Adipose tissue (tissue), 3 donors: Measurements from ENCODE around the gene SDK2. TPM values are rescaled to one million over a fixed set of nuclear protein-coding genes. Genes with fewer than 3 reads are reported as not detected.

Experiments used
- H3K27ac ChIP-seq: one replicate; pipeline ENCODE4 v1.5.1; 2013; ENCODE audit warnings: low read depth, low read length
- WGBS, 3 donors: extraction: QIAGEN DNeasy Blood & Tissue Kit; methylation state at CpG; one replicate each; pipeline ENCODE4 v1.1.7; 2013; 5-methylcytosine and 5-hydroxymethylcytosine counted together
- polyA plus RNA-seq, 3 donors: library from polyadenylated mRNA; stranded (reverse); fragments of 200-250 nt; gene quantifications; one replicate each; pipeline ENCODE4 v1.2.3, GENCODE V29; 2013
- donor health status: healthy with polysubstance abuse.
- donor health status: Bipolar disorder and iron deficiency.
- donor health status: healthy.

The SDK2 gene
- polyA plus RNA-seq, 3 donors: 0.08 to 0.22 (median 0.15) TPM

DNA sequence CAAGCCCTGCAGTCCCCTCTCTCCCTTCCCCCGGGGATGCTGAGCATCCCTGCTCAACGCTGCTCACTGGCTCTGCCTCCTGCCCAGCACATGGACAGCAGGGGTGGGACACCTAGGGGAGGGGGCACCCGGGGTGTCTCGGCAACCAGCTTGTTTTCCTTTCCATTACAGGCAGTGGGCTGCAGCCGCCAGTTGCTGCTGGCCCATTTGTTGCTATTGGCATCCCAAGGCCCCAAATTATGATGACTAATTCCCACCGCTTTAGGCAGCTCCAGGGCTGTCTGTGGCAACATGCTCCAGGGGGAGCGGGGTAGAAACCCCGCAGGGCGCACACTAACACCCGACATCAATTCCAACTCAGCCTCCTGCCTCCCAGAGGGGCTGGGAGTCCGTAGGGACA is 4.9 kb downstream of the SDK2 start:
- WGBS, 3 donors: 66 to 85% (median 72%) methylated on average over 11 of the region's 11 CpGs

DNA sequence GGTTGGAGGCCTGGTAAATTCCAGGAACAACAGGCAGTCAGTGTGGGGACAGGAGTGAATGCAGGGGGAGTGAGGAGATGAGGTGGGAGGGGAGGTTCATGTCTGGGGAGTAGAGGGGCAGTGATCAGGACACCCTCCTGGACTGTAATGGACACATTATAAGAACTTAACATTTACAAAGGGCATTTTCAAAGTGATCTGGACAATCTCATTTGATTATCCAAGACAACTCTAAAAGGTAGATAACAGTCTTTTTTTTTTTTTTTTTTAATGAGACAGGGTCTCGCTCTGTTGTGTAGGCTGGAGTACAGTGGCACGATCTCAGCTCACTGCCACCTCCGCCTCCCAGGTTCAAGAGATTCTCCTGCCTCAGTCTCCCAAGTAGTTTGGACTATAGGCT is 5.7 kb downstream of the SDK2 start:
- no peak overlapping the region for H3K27ac ChIP-seq
- WGBS, 3 donors: 87 to 96% (median 93%) methylated on average over 3 of the region's 3 CpGs

More for the DNA sequence above, 4.9 kb downstream of the SDK2 start:
- H3K27ac ChIP-seq: no peak overlapping the region

DNA sequence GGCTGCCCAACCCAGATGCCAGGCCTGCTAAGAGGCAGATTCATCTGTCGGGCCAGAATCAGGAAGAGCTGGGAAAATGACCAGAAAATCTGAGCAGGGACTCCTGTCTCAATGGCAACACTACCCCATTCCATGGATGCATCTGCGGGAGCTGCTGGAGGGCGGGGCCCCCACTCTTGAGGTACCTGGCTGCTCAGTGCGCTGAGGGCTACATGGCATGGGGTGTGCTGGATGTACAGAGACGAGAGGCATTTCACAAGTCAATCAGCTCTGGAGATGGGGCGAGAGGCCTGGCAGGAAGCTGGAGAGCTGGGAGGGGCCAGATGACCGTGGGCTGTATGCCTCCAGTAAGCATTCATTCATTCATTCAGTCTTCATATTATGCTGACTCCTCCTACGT is 6.4 kb downstream of the SDK2 start:
- H3K27ac ChIP-seq: no peak overlapping the region
- WGBS, 3 donors: 77 to 89% (median 85%) methylated on average over 8 of the region's 8 CpGs

DNA sequence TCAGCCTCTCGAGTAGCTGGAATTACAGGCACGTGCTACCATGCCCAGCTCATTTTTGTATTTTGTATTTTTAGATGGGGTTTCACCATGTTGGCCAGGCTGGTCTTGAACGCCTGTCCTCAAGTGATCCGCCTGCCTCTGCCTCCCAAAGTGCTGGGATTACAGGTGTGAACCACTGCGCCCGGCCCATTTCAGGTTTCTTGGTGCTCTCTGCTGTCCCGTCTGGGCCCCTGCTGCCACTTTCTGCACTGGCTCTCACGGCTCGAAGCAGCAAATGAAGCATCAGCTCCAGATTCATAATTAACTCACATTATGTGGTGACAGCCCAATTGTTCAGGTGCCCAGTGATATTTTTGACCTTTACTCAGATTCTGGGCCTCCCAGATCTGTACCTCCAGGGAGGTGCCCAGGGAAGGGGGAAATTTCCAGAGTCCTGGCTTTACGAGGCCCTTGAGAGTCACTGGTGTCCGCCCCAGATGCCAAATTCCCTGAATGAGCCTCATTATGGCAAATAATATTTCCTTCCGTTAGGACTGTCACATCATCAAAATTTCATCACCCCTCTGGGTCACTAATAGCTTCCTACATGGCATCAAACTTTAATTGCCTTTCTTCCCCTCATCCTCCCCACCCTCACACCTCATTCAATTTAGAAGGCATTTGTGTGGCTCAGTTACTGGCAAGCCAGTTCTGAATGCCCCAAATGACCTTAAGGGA is 9.0 kb downstream of the SDK2 start:
- 79 to 90% (median 85%) methylated on average over 12 of the region's 12 CpGs for WGBS, 3 donors
- no peak overlapping the region for H3K27ac ChIP-seq

DNA sequence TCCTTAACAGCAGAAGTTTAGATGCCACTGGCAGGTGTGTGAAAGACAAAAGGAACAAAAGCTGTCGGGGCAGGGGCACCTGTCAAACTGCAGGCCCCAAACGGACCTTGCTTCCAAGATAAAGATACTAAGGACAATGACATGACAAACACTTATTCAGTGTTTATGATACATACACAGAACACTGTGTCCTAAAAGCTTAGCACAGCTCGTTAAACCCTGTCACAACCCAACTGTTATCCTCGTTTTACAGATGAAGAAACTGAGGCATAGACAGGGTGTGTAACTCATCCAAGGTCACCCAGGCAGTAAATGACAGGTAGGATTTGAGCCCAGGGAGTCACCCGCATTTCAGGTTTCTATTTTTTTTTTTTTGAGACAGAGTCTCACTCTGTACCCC is 9.6 kb downstream of the SDK2 start:
- no peak overlapping the region for H3K27ac ChIP-seq
- WGBS, 3 donors: 53 to 88% (median 86%) methylated on average over 5 of the region's 5 CpGs

DNA sequence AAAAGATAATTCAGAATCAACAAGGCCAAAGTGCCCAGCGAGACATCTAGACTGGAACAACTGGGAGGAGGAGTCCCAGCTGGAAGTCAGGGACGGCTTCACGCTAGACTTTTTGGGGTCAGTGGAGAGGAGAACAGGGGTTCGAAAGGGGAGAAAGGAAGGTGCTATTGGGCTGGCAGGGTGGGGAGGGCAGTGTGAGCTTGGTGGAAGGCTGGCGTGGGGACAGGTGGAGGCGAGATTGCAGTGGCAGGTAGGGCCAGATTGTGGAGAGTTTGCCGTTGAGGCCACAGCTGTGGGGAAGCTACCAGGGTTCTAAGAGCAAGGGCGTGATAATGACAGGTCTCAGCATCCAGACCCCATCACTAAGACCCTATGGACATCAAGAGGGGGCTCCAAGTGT is 10.5 kb downstream of the SDK2 start:
- H3K27ac ChIP-seq: no peak overlapping the region
- 86 to 91% (median 90%) methylated on average over 8 of the region's 8 CpGs for WGBS, 3 donors

DNA sequence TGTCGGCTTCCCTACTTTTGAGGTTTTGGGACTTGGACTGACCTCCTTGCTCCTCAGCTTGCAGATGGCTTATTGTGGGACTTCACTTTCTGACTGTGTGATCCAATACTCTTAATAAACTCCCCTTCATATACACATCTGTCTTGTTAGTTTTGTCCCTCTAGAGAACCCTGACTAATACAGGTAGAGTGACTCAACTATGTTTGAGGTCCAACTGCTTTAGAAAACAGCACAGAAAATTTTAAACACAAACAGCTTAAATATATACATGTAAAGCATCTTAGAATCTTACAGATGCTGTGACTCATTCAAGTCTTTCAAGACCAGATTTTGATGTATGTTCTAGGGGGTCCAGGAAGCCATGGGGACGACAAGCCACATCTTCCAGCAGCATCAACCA is 11.7 kb downstream of the SDK2 start:
- H3K27ac ChIP-seq: no peak overlapping the region
- WGBS, 3 donors: 72 to 89% (median 78%) methylated on average over 2 of the region's 2 CpGs

DNA sequence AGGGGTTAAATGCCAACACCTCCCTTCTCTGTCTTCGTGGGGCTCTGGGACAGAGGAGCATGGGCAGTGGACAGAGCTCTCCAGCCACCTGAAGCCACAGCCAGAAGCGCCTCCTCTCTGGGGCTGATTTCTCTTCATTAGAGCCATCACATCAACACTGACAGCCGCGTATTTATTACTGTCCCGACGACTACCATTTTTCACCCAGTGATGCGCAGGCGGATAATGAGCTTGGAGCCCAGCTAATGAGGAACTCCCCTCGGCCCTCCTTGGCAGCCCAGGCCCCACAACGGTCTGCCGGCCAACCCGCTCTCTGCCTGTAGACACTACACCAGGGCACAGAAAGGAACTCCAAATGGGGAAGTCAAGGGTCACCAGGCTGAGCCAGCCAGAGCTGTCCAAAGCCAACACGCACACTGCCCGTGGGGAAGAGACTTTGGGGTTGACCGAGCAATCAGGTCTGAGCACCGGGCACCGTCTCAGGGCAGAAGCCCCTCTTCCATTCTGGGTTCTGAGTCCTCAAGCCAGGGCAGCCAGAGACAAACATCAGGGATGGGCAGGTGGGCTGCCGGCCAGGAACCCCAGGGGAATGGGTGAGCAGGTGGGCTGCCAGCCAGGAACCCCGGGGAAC is 13.2 kb downstream of the SDK2 start:
- 75 to 79% (median 78%) methylated on average over 19 of the region's 19 CpGs for WGBS, 3 donors

DNA sequence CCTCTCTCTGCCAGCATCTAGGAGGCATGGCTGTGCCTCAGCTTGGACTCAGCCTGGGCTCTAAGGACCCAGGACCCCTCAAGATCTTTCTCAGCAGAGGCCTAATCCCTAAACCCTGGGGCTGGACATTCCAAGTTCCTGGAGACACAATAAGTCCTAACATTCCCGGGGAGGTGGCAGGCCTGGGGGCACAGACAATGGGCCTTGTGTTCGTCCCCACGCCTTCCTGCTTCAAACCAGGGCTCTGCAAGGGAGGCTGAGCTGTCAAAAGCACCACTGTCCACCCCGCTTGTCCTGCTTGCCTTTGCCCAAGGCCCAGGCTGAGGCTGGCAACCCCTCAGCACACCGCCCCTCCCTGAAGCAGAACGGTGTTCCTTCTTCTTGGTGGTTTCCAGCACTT is 13.7 kb downstream of the SDK2 start:
- whole genome bisulfite sequencing, 3 donors: 72 to 91% (median 88%) methylated on average over 6 of the region's 6 CpGs
- no peak overlapping the region for H3K27ac ChIP-seq

More for the DNA sequence above, 13.2 kb downstream of the SDK2 start:
- no peak overlapping the region for H3K27ac ChIP-seq

DNA sequence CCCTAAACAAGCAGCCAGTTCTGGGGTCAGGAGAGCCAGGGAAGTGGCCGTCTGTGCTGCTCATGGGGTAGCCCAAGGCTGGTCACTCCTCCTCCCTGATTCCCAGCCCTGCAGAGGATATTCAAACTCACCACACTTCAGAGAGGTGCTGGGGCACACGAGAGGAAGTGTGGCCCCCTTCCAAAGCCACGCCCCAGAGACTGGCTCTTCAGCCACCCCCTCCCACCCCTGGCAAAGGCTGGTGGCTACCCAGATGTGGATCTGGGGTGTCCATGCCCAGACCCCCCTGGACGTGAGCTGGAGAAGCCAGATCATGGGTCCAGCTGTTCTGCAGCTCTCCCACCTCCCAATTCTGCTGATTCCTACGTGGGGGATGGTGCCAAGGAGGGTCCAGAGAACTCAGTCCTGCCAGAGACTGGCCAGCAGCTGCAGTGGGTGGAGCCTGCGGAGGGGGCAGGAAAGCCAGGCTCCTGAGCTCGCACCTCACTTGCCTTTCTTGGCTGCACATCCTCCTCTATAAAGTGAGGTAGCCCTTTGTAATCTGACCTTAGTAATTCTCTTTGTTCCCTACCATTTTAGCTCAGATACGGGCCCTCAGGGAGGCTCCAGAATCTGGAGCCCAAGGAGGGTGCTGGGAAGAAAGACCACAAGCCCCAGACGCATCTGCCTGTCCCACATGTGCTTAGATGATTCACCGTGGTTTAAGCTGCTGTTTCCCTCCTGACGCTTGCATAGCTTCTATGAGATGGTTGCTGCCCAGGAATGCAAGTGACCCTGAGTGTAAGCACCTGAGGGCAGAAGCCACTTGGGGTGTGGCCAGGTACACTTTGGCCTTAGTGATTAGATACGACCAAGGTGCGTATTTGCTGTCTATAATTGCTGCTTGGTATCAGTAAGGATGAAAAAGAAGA is 15.3 kb downstream of the SDK2 start:
- no peak overlapping the region for H3K27ac ChIP-seq
- 56 to 70% (median 65%) methylated on average over 13 of the region's 13 CpGs for WGBS, 3 donors

DNA sequence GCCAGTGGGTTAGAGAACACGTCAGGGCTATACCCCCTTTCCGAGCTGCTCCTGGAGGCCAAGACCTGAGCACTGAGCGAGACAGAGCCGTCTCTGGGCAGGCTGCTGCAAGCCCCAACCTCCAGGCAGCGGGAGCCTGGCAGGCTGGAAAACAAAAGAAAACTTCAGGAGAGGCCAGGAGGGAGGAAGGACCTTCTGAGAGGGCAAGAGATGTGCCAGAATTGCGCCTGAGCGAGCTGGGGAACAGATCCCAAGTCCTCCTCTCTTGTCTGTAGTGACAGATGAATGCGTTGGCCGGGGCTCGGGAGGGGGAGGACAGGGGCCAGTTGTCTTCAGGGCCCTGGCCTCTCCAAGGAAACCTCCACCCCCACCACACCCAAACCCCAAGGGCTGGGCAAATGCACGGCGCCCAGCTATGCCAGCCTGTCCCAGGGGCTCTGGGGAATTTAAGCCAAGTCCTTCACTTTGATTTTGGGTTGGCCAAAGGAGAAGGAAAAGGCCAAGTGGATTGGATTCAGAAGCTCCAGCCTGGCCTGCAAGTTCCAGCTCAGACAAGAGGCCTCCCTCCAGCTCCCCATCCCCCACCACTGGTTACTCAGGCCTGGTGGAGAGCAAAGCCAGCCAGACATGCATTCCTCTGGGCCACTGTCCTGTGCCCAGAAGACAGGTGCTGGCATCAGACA is 18.1 kb downstream of the SDK2 start:
- 73 to 91% (median 87%) methylated on average over 12 of the region's 12 CpGs for WGBS, 3 donors

DNA sequence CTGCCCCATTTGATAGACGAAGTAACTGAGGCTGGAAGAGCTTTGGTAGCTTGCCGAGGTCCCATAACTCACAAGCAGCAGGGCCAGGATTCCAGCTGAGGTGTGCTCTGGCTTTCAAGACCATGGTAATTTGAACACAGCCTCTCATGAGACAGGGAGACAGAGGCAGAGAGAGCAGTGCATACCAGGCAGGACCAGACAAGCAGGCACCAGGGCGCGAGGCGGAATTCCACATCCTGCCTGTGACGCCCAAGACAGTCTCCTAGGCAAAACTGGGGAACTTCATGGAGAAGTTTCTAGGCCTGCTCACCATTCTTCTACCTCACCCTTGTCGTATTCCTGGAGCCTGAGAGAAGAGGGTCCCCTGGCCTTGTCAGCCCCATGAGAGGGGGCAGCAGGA is 19.2 kb downstream of the SDK2 start:
- WGBS, 3 donors: 72 to 94% (median 90%) methylated on average over 6 to 7 of the region's 7 CpGs
- no peak overlapping the region for H3K27ac ChIP-seq

More for the DNA sequence above, 18.1 kb downstream of the SDK2 start:
- H3K27ac ChIP-seq: no peak overlapping the region

DNA sequence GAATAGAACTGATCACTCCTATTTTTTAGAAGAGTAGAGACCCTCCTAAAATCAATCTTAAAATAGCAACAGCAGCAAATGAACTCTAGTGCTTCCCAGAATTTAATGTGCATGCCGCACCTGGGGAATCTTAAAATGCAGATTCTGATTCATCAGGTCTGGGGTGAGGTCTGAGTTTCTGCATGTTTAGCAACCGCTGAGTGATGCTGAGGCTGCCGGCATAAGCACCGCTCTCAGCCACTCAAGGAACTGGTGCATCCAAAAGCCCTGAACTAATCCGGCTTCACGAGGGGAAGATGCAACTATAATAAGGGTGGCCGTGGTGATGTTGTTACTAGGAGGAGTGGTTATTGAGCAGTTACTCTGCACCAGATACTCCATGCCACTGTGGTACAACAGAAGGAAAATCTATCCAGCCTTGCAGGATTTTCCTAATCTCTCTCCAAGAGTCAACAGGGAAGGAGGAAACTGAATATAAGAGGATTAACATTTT is 19.7 kb downstream of the SDK2 start:
- 84 to 96% (median 93%) methylated on average over 7 of the region's 7 CpGs for WGBS, 3 donors
- H3K27ac ChIP-seq: no peak overlapping the region

DNA sequence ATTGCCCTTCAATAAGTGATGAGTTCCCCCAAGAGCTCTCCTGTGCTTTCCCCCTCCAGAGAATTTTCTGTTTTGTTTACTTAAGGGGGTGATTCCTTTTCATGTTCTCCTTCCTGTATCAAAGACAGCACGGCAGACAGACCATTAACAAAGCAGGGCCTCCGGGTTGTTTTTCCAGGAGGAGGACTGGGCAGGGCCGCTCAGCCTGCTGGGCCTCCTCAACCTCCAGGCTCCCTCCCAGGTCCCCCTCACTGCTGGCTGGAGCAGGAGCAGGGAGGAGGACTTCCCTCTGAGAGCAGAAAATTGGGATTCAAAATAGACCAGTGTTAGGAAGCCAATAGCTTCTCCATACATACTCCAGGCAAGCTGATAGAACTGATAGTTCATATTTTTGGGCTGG is 20.4 kb downstream of the SDK2 start:
- H3K27ac ChIP-seq: no peak overlapping the region
- WGBS, 3 donors: 37 to 57% (median 45%) methylated on average over 3 of the region's 3 CpGs

DNA sequence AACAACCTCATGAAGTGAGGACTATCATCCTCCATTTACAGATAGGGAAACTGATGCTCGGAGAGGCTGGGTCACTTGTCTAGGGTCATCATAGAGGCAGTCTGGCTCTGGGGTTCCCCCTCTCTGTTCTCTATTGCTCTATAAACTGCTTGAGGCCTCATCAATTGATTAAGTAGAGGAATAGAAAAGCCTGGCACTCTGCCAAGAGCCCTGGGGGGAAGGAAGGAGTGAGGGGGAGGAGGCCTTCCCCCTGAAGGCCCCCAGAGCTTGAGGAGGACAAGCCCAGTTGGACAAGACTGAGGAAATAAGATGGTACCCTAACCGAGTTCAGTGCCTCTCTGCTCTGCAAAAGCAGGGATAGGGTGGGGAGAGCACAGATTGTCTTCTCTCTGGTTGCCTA is 21.0 kb downstream of the SDK2 start:
- H3K27ac ChIP-seq: no peak overlapping the region
- WGBS, 3 donors: 62 to 78% (median 78%) methylated on average over 2 of the region's 2 CpGs

DNA sequence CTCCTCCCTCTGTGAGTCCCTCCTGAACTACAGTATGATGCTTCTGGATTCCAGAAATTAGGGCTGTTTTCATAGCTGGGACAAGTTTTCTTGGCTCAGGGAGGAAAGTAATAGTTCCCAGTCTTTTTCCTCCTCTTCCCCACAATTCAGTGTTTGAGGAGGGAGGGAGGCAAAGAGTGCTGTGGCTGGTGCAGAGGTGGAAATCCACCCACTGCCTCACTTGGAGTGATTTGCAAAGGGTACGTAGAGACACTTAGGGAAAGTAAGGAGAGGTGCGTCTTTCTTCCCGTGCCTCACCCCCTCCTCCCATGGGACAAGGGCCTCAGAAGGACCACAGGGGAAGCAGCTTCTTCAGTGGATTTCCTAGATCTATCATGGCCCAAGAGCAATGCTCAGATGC is 21.9 kb downstream of the SDK2 start:
- H3K27ac ChIP-seq: no peak overlapping the region
- WGBS, 3 donors: 81 to 93% (median 91%) methylated on average over 3 of the region's 3 CpGs

DNA sequence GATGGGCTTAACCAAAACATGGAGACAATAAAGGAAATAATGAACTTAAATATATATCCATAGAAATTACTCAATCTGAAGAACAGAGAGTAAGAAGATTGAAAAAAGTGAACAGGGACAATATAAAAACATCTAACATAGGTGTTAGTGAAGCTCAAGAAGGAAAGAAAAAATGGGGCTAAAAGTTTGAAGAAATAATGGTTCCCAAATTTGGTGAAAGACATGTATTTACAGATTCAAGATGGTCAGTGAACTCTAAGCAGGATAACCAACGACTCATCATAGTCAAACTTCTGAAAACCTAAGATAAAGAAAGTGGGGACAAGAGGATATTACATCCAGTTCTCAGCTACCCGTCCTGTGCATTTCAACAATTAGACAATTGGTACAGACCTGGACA is 22.6 kb downstream of the SDK2 start:
- 73 to 96% (median 85%) methylated on average over 2 of the region's 2 CpGs for WGBS, 3 donors
- no peak overlapping the region for H3K27ac ChIP-seq

DNA sequence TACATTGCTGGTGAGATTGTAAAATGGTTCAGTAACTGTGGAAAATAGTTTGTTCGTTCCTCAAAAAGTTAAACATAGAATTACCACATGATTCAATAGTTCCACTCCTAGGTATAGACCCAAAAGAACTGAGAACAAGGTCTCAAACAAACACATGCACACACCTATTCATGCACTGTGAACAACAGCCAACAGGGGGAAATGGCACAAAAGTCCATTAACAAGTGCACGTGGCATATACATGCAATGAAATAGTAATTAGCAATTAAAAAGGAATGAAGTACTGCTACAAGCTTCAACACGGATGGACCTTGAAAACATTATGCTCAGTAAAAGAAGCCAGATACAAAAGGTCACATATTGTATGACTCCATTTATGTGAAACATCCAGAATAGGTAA is 23.8 kb downstream of the SDK2 start:
- no peak overlapping the region for H3K27ac ChIP-seq
- WGBS, 3 donors: 64 to 78% (median 77%) methylated on average over 3 of the region's 3 CpGs
